ENCODE measurements around the gene NKD2.
"Not testable (repeated sequence)": the region's sequence is repeated elsewhere in the genome, so short reads cannot be mapped to it uniquely, and the experiment has no call there.

Gene NKD2

GRCh38 chr5:1057485-1058082, 49.0 kb downstream of the NKD2 start:
- no peak for DNase-seq (ENCODE audit: low spot score)

- no peak for DNase-seq (ENCODE audit: low spot score)
Observed at GRCh38 chr5:1058083-1058945, 49.7 kb downstream of the NKD2 start.

DNA sequence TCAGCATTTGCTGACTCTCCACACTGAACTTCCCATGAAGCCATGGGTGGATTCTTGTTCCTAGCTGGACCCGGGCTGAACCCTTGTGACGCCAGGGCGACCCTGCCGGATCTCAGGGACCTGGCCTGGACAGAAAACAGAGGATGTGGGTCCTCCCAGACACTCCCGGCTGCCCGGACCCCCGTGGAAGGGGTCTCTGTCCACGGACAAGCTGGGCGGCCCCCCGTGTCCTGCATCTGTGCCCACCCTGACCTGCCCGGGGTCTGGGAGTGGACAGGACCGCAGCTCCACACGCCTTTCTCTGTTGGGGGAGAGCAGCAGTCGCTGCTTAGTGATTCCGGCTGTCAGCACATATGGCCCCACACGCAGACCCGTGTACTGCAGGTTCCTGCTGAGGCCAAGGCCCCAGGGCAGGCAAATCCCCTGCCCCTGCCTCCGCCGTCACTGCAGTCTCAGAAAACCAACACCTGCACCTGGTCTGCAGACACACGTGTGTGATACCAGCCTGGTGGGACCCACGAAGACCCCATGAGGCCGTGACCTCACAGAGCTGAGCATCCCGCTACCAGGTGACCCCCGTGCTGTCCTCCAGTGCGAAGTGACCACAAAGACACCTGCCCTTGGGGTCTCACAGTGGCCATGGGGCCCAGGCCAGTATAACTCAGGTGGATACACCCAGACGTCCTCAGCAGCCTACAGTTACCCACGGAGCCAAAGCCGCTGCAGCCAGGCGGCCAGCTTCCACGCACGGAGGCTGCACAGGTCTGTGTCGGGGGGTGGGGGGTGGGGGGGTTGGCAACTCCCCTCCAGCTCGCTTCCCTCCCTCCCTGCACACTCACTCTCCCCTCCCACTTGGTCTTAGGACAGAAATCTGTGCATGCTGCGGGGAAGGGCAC, 50.6 kb downstream of the NKD2 start:
- no peak for DNase-seq (ENCODE audit: low spot score)

DNA sequence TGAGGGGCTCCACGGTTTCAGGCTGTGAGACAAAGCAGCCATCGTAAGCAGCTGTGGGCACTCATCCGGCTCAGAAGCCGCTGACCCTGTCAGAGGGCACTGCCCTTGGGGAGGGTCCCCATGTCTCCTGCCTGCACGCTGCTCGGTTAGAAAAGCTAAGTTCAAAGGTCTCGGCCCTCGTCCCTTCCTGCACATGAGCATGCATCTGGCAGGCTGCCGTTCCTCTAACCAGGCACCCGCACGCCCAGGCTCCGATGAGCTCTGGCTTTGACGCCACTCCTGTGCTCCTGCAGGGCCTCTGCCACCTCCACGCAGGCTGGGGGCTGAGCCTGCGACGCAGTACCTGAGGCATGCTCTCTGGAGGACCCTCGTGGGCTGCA, 51.3 kb downstream of the NKD2 start:
- DNase-seq (ENCODE audit: low spot score): no peak

DNA sequence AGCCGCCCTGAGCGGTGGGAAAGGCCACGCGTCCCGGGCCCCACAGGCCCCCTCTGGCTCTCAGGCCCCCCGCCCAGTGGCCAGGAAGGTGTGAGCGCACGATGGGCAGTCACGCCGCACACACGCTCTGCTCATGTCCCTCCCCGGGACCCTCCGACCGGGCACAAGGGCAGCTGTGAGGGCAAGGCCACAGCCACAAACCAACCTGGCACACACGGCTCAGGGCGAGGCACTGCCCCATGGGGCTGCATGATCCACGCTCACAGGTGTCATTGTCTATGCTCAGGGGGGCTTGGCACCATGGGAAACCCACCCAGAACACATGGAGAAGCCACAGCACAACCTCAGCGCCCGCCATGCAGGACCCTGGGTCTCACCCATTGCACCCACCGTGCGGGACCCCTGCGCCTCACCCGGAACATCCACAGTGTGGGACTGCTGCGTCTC, 52.0 kb downstream of the NKD2 start:
- no peak for DNase-seq (ENCODE audit: low spot score)

DNA sequence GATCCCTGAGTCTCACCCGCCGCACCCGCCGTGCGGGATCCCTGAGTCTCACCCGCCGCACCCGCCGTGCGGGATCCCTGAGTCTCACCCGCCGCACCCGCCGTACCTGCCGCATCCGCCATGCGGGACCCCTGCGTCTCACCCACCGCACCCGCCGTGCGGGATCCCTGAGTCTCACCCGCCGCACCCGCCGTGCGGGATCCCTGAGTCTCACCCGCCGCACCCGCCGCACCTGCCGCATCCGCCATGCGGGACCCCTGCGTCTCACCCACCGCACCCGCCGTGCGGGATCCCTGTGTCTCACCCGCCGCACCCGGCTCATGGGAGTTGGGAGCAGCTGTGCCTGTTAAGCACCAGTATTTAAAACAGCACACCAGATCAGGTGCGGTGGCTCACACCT, 52.7 kb downstream of the NKD2 start:
- not testable (repeated sequence) for DNase-seq (ENCODE audit: low spot score)

GRCh38 chr5:1061916-1062315, 53.3 kb downstream of the NKD2 start:
- no peak for DNase-seq (ENCODE audit: low spot score)

- no peak for DNase-seq (ENCODE audit: low spot score)
Observed at GRCh38 chr5:1062761-1063568, 54.4 kb downstream of the NKD2 start.

DNA sequence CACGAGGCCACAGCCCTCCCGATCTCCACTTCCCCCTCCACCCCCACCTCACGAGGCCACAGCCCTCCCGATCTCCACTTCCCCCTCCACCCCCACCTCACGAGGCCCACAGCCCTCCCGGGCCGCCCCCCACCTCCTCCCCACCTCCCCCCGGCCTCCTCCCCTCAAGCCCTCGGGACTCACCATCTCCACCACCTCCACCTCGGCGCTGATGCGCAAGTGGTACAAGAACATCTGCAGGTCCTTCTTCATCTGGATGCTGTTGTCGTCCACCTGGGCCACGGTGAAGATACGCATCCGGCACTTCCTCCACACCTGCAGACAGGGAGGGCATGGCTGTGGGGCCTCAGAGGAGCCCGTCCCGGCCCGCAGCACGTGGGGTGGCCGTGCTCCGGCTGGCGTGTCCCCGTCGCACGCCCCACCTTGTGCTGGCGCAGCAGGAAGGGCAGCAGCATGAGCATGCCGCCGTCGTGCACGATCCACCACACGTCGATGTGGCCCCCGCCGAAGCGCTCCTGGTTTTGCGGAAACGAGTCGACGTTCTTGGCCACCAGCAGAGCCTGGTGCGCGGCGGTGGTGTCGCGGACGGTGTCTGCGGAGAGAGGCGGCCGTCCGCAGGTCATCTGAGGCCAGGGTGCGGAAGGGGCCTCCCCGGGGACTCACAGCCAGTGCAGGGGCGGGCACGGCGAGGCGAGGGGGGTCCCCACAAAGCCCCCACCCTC, 55.2 kb downstream of the NKD2 start:
- DNase-seq (ENCODE audit: low spot score): no peak

GRCh38 chr5:1064383-1065142, 56.0 kb downstream of the NKD2 start:
- no peak for DNase-seq (ENCODE audit: low spot score)

- no peak for DNase-seq (ENCODE audit: low spot score)
Observed at GRCh38 chr5:1065143-1065750, 56.6 kb downstream of the NKD2 start.

DNA sequence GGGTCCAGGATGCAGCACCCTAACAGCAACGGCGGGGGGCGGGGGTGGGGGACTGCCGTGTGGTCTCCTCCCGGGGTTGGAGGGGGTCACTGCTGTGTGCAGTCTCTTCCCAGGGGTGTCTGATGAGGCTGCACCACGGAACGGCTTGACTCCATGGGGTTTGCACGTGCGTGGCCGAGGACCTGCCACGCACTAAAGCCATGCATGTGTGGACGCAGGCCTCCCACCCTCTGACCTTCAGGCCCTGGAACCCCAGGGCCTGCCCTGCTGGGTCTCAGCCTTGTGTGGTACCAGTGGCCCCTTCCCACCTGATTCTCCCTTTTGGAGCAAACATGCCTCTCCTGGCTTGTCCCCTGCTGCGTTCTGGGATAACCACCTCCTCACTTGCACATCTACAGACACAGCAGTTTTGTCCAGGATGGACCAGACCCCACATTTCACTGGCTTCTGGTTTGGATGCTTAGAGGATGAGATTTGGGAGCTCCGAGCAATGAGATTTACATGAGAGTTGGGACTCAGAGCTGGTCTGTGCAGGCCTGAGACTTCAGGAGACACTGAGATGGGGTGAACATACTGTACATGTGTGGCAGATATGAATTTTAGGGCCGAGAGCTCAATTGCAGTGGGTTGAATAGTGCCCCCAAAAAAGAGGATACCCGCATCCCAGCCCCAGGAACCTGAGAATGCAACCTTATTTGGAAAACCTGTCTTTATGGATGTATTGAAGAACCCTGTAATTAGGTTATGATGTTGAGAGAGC, 57.5 kb downstream of the NKD2 start:
- no peak for DNase-seq (ENCODE audit: low spot score)

GRCh38 chr5:1066676-1067075, 58.1 kb downstream of the NKD2 start:
- DNase-seq (ENCODE audit: low spot score): no peak

- no peak for DNase-seq (ENCODE audit: low spot score)
Observed at GRCh38 chr5:1067141-1068121, 58.8 kb downstream of the NKD2 start.

- no peak for DNase-seq (ENCODE audit: low spot score)
Observed at GRCh38 chr5:1068204-1068894, 59.7 kb downstream of the NKD2 start.

GRCh38 chr5:1068895-1069719, 60.5 kb downstream of the NKD2 start:
- no peak for DNase-seq (ENCODE audit: low spot score)

All from ecto neural progenitor cell (in vitro differentiated cells).